Stimulated activated CD8-positive, alpha-beta memory T cell treated with anti-CD3 and anti-CD28 coated beads, Interleukin-12 subunit alpha, Interleukin-12 subunit beta, amount 100 ng/mL, for 24 hours (primary cell): ENCODE measurements around the gene DNASE1.

Experiments
- DNase-seq: peaks from one replicate; pipeline ENCODE4 v3.0.0-alpha.2; 2020; ENCODE audit errors: extremely low read depth

Gene DNASE1

GRCh38 chr16:3662601-3663000 is 8.1 kb downstream of the DNASE1 start:
- no peak for DNase-seq

GRCh38 chr16:3664187-3664896 is 9.9 kb downstream of the DNASE1 start:
- no peak for DNase-seq

GRCh38 chr16:3665508-3665907 is 11.0 kb downstream of the DNASE1 start:
- no peak for DNase-seq

- DNase-seq = no peak
Measured at GRCh38 chr16:3668626-3669025, 14.1 kb downstream of the DNASE1 start.

- no peak for DNase-seq
Measured at GRCh38 chr16:3669082-3669481, 14.6 kb downstream of the DNASE1 start.

GRCh38 chr16:3670711-3671110 is 16.2 kb downstream of the DNASE1 start:
- DNase-seq = no peak

- DNase-seq = no peak
Measured at GRCh38 chr16:3671424-3671823, 16.9 kb downstream of the DNASE1 start.

GRCh38 chr16:3672571-3673041 is 18.1 kb downstream of the DNASE1 start:
- DNase-seq = no peak

GRCh38 chr16:3673201-3673600 is 18.7 kb downstream of the DNASE1 start:
- no peak for DNase-seq

- no peak for DNase-seq
Measured at GRCh38 chr16:3673676-3674377, 19.3 kb downstream of the DNASE1 start.

- no peak for DNase-seq
Measured at GRCh38 chr16:3674513-3675295, 20.2 kb downstream of the DNASE1 start.

- DNase-seq = no peak
Measured at GRCh38 chr16:3675601-3676130, 21.2 kb downstream of the DNASE1 start.

GRCh38 chr16:3677994-3678393 is 23.5 kb downstream of the DNASE1 start:
- DNase-seq = no peak

GRCh38 chr16:3681206-3681605 is 26.7 kb downstream of the DNASE1 start:
- DNase-seq = no peak

GRCh38 chr16:3687021-3687420 is 32.5 kb downstream of the DNASE1 start:
- DNase-seq = no peak

GRCh38 chr16:3687792-3688191 is 33.3 kb downstream of the DNASE1 start:
- no peak for DNase-seq

- DNase-seq = no peak
Measured at GRCh38 chr16:3689731-3690130, 35.2 kb downstream of the DNASE1 start.

GRCh38 chr16:3690470-3690928 is 36.0 kb downstream of the DNASE1 start:
- peak; percentile 60 for DNase-seq

GRCh38 chr16:3690980-3691720 is 36.7 kb downstream of the DNASE1 start:
- no peak for DNase-seq

- no peak for DNase-seq
Measured at GRCh38 chr16:3691761-3692160, 37.3 kb downstream of the DNASE1 start.

GRCh38 chr16:3694051-3694450 is 39.6 kb downstream of the DNASE1 start:
- DNase-seq = no peak
